Loucy (cell line): ENCODE results near the gene C1QTNF9B.

Source experiments
- H2AFZ ChIP-seq: fragments of 200-600 bp; sonication (generic); 2 replicates; pipeline ENCODE4 v1.6.0; 2016; ENCODE audit warnings: antibody characterized with exemption, mild to moderate bottlenecking, low read length, moderate library complexity
- H3F3A ChIP-seq: fragments of 200-600 bp; 2 replicates; pipeline ENCODE4 v1.6.0; 2016; ENCODE audit warnings: antibody characterized with exemption, low read depth, mild to moderate bottlenecking
- H3K27me3 ChIP-seq: fragments of 200-600 bp; sonication (generic); 2 replicates; pipeline ENCODE4 v1.6.1; 2014; ENCODE audit warnings: low read length, mild to moderate bottlenecking; ENCODE audit not compliant: insufficient read depth, poor library complexity, severe bottlenecking
- H3K36me3 ChIP-seq: fragments of 200-600 bp; sonication (generic); 2 replicates; pipeline ENCODE4 v1.6.1; 2016; ENCODE audit warnings: low read length; ENCODE audit not compliant: insufficient read depth
- H3K4me1 ChIP-seq: fragments of 200-600 bp; sonication (generic); 2 replicates; pipeline ENCODE4 v1.5.1; 2014; ENCODE audit warnings: low read length, mild to moderate bottlenecking; ENCODE audit not compliant: insufficient read depth, poor library complexity, severe bottlenecking
- H3K4me2 ChIP-seq: fragments of 200-600 bp; sonication (generic); 2 replicates; pipeline ENCODE4 v1.6.0; 2014; ENCODE audit warnings: antibody characterized with exemption, low read length, low read depth, mild to moderate bottlenecking; ENCODE audit not compliant: poor library complexity, severe bottlenecking
- H3K4me3 ChIP-seq: fragments of 200-600 bp; sonication (generic); 2 replicates; pipeline ENCODE4 v1.5.1; 2014; ENCODE audit warnings: low read length, mild to moderate bottlenecking, mixed read lengths; ENCODE audit not compliant: poor library complexity, severe bottlenecking
- H3K79me2 ChIP-seq: fragments of 200-600 bp; sonication (generic); 2 replicates; pipeline ENCODE4 v1.6.1; 2014; ENCODE audit warnings: low read length; ENCODE audit not compliant: insufficient read depth
- H3K9ac ChIP-seq: fragments of 200-600 bp; sonication (generic); 2 replicates; pipeline ENCODE4 v1.6.0; 2014; ENCODE audit warnings: mild to moderate bottlenecking, low read depth, low read length, moderate library complexity; ENCODE audit not compliant: poor library complexity, severe bottlenecking
- H3K9me2 ChIP-seq: fragments of 200-600 bp; sonication (generic); replicated peaks from 2 replicates; pipeline ENCODE4 v1.6.1; 2016; ENCODE audit warnings: low read depth, low read length, mixed read lengths
- H3K9me3 ChIP-seq: fragments of 200-600 bp; sonication (generic); 2 replicates; pipeline ENCODE4 v1.6.1; 2014; ENCODE audit warnings: mild to moderate bottlenecking, antibody characterized with exemption, low read length, low read depth; ENCODE audit not compliant: insufficient read depth
- H4K20me1 ChIP-seq: fragments of 200-600 bp; sonication (generic); 2 replicates; pipeline ENCODE4 v1.6.0; 2014; ENCODE audit warnings: antibody characterized with exemption, low read length, mild to moderate bottlenecking; ENCODE audit not compliant: insufficient read depth, poor library complexity, severe bottlenecking
- EZH2phosphoT487 ChIP-seq: fragments of 200-600 bp; IDR thresholded peaks from 2 replicates; pipeline ENCODE4 v1.6.1; 2018; ENCODE audit warnings: antibody characterized with exemption, mild to moderate bottlenecking, moderate library complexity, borderline replicate concordance
- TF ChIP-seq, protein P1 (sequence below): fragments of 200-600 bp; sonication (generic); conservative IDR thresholded peaks from 2 replicates; pipeline ENCODE4 v1.5.1; 2014; ENCODE audit warnings: mild to moderate bottlenecking, antibody characterized with exemption, low read length

The C1QTNF9B gene

DNA sequence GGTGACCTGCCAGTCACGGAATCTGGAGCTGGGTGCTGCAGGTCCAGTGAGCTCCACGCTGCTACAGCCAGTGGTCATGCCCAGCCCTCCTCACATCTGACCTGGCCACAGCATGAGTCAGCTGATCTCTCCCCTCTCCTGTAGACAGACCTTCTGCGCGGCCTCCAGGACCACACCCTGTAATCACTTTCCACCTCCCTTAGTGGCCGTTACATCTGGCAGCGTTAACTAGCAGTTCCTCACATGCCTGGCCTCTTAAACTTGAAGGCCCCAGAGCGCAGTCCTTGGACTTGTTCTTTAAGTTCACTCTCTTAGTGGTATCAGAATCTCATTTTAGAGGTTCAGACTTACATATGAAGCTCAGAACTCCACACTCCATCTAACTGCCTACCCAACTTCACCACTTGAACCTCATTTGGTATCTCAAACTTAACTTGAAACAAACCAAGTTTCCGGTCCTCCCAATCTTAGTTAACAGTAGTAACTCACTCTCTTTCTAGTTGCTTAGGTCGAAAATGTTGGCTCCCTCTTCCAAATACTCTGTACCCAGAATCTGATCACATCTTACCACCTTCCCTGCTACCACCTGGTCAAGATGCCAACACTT is 30.8 kb downstream of the C1QTNF9B start:
- no peak overlapping the region for H3K4me2 ChIP-seq
- no peaks in the 10 kb centered on the region for H3K36me3 ChIP-seq
- no peaks in the 10 kb centered on the region for H3K27me3 ChIP-seq
- no peak overlapping the region for H2AFZ ChIP-seq
- H3F3A ChIP-seq = no peaks in the 10 kb centered on the region; the same call in 1 of the 2 replicates
- no peaks in the 10 kb centered on the region for H3K9me3 ChIP-seq
- no peak overlapping the region for H3K9ac ChIP-seq
- peaks cover 43% of the 10 kb centered on the region for H3K4me1 ChIP-seq
- no peaks in the 10 kb centered on the region for H4K20me1 ChIP-seq
- TF ChIP-seq EZH2phosphoT487 = no peak
- TF ChIP-seq, protein P1, sequence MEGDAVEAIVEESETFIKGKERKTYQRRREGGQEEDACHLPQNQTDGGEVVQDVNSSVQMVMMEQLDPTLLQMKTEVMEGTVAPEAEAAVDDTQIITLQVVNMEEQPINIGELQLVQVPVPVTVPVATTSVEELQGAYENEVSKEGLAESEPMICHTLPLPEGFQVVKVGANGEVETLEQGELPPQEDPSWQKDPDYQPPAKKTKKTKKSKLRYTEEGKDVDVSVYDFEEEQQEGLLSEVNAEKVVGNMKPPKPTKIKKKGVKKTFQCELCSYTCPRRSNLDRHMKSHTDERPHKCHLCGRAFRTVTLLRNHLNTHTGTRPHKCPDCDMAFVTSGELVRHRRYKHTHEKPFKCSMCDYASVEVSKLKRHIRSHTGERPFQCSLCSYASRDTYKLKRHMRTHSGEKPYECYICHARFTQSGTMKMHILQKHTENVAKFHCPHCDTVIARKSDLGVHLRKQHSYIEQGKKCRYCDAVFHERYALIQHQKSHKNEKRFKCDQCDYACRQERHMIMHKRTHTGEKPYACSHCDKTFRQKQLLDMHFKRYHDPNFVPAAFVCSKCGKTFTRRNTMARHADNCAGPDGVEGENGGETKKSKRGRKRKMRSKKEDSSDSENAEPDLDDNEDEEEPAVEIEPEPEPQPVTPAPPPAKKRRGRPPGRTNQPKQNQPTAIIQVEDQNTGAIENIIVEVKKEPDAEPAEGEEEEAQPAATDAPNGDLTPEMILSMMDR = no peak
- no peak overlapping the region for H3K4me3 ChIP-seq
- H3K9me2 ChIP-seq = no peaks in the 10 kb centered on the region
- H3K79me2 ChIP-seq = no peaks in the 10 kb centered on the region

DNA sequence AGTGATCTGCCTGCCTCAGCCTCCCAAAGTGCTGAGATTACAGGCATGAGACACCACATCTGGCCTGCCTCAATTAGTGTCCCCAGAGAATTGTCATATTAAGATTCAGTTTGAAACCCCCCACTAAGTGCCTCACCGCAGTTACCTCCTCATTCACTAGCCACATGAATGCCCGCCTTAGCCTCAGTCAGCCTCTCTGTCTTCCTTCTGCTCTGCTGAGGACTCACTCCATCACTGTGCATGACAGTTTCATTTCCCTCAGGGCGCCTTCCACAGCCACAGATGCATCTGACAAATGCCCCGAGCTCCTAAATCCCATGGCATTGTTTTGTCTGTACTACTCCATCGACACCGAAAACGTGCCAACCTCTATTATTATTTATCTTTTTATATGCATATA is 31.4 kb downstream of the C1QTNF9B start:
- TF ChIP-seq, protein P1 = no peak
- no peak for TF ChIP-seq EZH2phosphoT487
- no peaks in the 10 kb centered on the region for H4K20me1 ChIP-seq
- H3K4me1 ChIP-seq = peaks cover 43% of the 10 kb centered on the region
- H2AFZ ChIP-seq = no peak overlapping the region
- no peaks in the 10 kb centered on the region for H3K79me2 ChIP-seq
- peak overlapping the region; percentile 44 for H3K4me2 ChIP-seq
- no peaks in the 10 kb centered on the region for H3K36me3 ChIP-seq
- H3K9ac ChIP-seq = no peak overlapping the region
- no peaks in the 10 kb centered on the region for H3K27me3 ChIP-seq
- H3F3A ChIP-seq = no peaks in the 10 kb centered on the region; the same call in 1 of the 2 replicates
- no peak overlapping the region for H3K4me3 ChIP-seq
- no peaks in the 10 kb centered on the region for H3K9me2 ChIP-seq
- no peaks in the 10 kb centered on the region for H3K9me3 ChIP-seq

DNA sequence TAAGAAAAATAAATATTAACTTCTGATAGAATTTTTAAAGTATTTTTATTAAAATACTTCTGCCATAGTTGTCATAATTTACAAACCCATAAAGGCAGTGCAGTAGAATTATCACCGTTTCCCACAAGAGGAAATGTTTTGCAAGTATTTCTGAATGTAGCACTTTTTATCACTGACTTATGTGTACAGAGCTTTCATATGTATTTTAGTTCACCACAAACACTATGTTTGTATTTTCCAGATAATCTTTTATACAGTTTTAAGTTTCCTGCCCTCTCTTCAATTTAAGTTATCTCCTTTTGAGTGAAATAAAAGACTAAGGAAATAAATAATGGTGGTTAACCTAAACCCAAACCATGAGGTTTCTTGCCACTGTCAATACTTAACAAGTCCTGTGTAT is 32.3 kb downstream of the C1QTNF9B start:
- Histone ChIP-seq H2AFZ (no peak overlapping the region), H3K4me3 (peak overlapping the region; percentile 5), H3K27me3 (no peaks in the 10 kb centered on the region), H3K36me3 (no peaks in the 10 kb centered on the region), H3K4me2 (peak overlapping the region; percentile 44), H3K4me1 (peaks cover 43% of the 10 kb centered on the region), H4K20me1 (no peaks in the 10 kb centered on the region), H3K9ac (no peak overlapping the region), H3K9me2 (no peaks in the 10 kb centered on the region), H3K9me3 (no peaks in the 10 kb centered on the region), H3K79me2 (no peaks in the 10 kb centered on the region), H3F3A (no peaks in the 10 kb centered on the region; the same call in 1 of the 2 replicates)
- TF ChIP-seq, protein P1 = no peak
- TF ChIP-seq EZH2phosphoT487 = 0 out of 2 replicates have a peak, but pooled peaks have one; percentile 2
